PC-9 (cell line): ENCODE measurements around the gene TERT.

Source experiments
- CTCF ChIP-seq: fragments of 200-600 bp; sonication (generic); conservative IDR thresholded peaks from 2 replicates; pipeline ENCODE4 v1.6.1; 2017; ENCODE audit warnings: mixed run types, antibody characterized with exemption, mild to moderate bottlenecking, moderate library complexity
- EZH2 ChIP-seq: fragments of 200-600 bp; sonication (generic); IDR thresholded peaks from 2 replicates; pipeline ENCODE4 v1.8.0; 2017; ENCODE audit warnings: antibody characterized with exemption, low read depth

DNA sequence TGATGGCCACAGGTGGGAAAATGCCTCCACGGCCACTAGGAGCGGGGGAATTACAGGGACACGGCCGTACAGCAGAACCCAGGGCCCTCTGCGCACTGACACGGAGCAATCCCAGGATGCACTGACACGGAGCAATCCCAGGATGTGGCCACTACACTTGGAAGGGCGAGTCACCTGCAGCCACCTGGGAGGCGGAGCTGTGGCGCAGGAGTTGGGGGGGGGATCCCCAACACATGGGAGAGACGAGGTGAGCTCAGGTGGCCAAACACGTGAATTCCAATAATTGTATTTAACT lies 43.3 kb upstream of the TERT start:
- TF ChIP-seq EZH2 (no peak), CTCF (no peak)
